Skeletal muscle satellite cell (primary cell): ENCODE data around the gene TRAPPC2L.
"Not testable (repeated sequence)": the region's sequence is repeated elsewhere in the genome, so short reads cannot be mapped to it uniquely, and the experiment has no call there.

Experiments
- H3K27me3 ChIP-seq: 2 replicates; pipeline ENCODE4 v1.7.0; 2013; ENCODE audit warnings: low read length; ENCODE audit not compliant: control insufficient read depth, insufficient read depth
- H3K36me3 ChIP-seq: 2 replicates; pipeline ENCODE4 v1.7.0; 2013; ENCODE audit warnings: mild to moderate bottlenecking, control low read depth, low read length; ENCODE audit not compliant: insufficient read depth
- H3K4me1 ChIP-seq: 2 replicates; pipeline ENCODE4 v1.7.0; 2013; ENCODE audit warnings: low read length; ENCODE audit not compliant: control insufficient read depth, insufficient read depth
- H3K4me2 ChIP-seq: 2 replicates; pipeline ENCODE4 v1.7.0; 2013; ENCODE audit warnings: mild to moderate bottlenecking, low read length
- H3K4me3 ChIP-seq: 2 replicates; pipeline ENCODE4 v1.7.0; 2013; ENCODE audit warnings: low read length
- H3K9ac ChIP-seq: 2 replicates; pipeline ENCODE4 v1.7.0; 2013; ENCODE audit warnings: mild to moderate bottlenecking, low read depth, low read length, moderate library complexity
- H3K9me3 ChIP-seq: replicated peaks from 2 replicates; pipeline ENCODE4 v1.7.0; 2013; ENCODE audit warnings: mild to moderate bottlenecking, control low read depth, low read length

Gene TRAPPC2L

GRCh38 chr16:88892065-88892464, 35.1 kb downstream of the TRAPPC2L start:
- Histone ChIP-seq H3K27me3 (peaks cover 10% of the 10 kb centered on the region), H3K4me1 (peaks cover 6% of the 10 kb centered on the region), H3K36me3 (no peaks in the 10 kb centered on the region), H3K9ac (no peak overlapping the region), H3K9me3 (no peaks in the 10 kb centered on the region), H3K4me2 (no peak overlapping the region), H3K4me3 (no peak overlapping the region)

GRCh38 chr16:88893127-88893968, 36.4 kb downstream of the TRAPPC2L start:
- no peaks in the 10 kb centered on the region for H3K36me3 ChIP-seq
- H3K4me1 ChIP-seq = no peaks in the 10 kb centered on the region
- no peak overlapping the region for H3K4me2 ChIP-seq
- H3K4me3 ChIP-seq = no peak overlapping the region
- H3K27me3 ChIP-seq = peaks cover 7% of the 10 kb centered on the region
- no peak overlapping the region for H3K9ac ChIP-seq
- H3K9me3 ChIP-seq = no peaks in the 10 kb centered on the region

GRCh38 chr16:88894266-88894665, 37.3 kb downstream of the TRAPPC2L start:
- H3K4me2 ChIP-seq, H3K9me3 ChIP-seq, H3K36me3 ChIP-seq, H3K27me3 ChIP-seq, H3K4me1 ChIP-seq, H3K4me3 ChIP-seq, H3K9ac ChIP-seq: not testable (repeated sequence)

- H3K4me2 ChIP-seq = no peak overlapping the region
- H3K4me3 ChIP-seq = no peak overlapping the region
- no peaks in the 10 kb centered on the region for H3K9me3 ChIP-seq
- H3K9ac ChIP-seq = no peak overlapping the region
- peaks cover 14% of the 10 kb centered on the region for H3K27me3 ChIP-seq
- H3K4me1 ChIP-seq = no peaks in the 10 kb centered on the region
- no peaks in the 10 kb centered on the region for H3K36me3 ChIP-seq
Observed at GRCh38 chr16:88894681-88895300, 37.9 kb downstream of the TRAPPC2L start.

- Histone ChIP-seq H3K9ac (no peak overlapping the region), H3K27me3 (peaks cover 18% of the 10 kb centered on the region), H3K36me3 (no peaks in the 10 kb centered on the region), H3K9me3 (no peaks in the 10 kb centered on the region), H3K4me2 (no peak overlapping the region), H3K4me3 (no peak overlapping the region), H3K4me1 (no peaks in the 10 kb centered on the region)
Observed at GRCh38 chr16:88895335-88895734, 38.4 kb downstream of the TRAPPC2L start.

GRCh38 chr16:88896238-88897070, 39.5 kb downstream of the TRAPPC2L start:
- Histone ChIP-seq H3K4me3 (no peak overlapping the region), H3K9ac (no peak overlapping the region), H3K36me3 (no peaks in the 10 kb centered on the region), H3K27me3 (peaks cover 22% of the 10 kb centered on the region), H3K4me1 (no peaks in the 10 kb centered on the region), H3K4me2 (no peak overlapping the region), H3K9me3 (no peaks in the 10 kb centered on the region)

GRCh38 chr16:88897696-88898425, 40.9 kb downstream of the TRAPPC2L start:
- Histone ChIP-seq H3K36me3 (no peaks in the 10 kb centered on the region), H3K9ac (no peak overlapping the region), H3K4me3 (no peak overlapping the region), H3K4me1 (no peaks in the 10 kb centered on the region), H3K27me3 (peaks cover 27% of the 10 kb centered on the region), H3K9me3 (no peaks in the 10 kb centered on the region), H3K4me2 (no peak overlapping the region)

GRCh38 chr16:88899901-88900661, 43.2 kb downstream of the TRAPPC2L start:
- Histone ChIP-seq H3K9me3 (no peaks in the 10 kb centered on the region), H3K4me2 (no peak overlapping the region), H3K9ac (no peak overlapping the region), H3K27me3 (peaks cover 44% of the 10 kb centered on the region), H3K36me3 (no peaks in the 10 kb centered on the region), H3K4me3 (no peak overlapping the region), H3K4me1 (no peaks in the 10 kb centered on the region)

- H3K4me3 ChIP-seq = no peak overlapping the region
- H3K9me3 ChIP-seq = no peaks in the 10 kb centered on the region
- peaks cover 44% of the 10 kb centered on the region for H3K27me3 ChIP-seq
- H3K4me2 ChIP-seq = no peak overlapping the region
- H3K9ac ChIP-seq = no peak overlapping the region
- H3K36me3 ChIP-seq = no peaks in the 10 kb centered on the region
- no peaks in the 10 kb centered on the region for H3K4me1 ChIP-seq
Observed at GRCh38 chr16:88900662-88901052, 43.7 kb downstream of the TRAPPC2L start.

GRCh38 chr16:88901718-88902337, 44.9 kb downstream of the TRAPPC2L start:
- Histone ChIP-seq H3K27me3 (peaks cover 44% of the 10 kb centered on the region), H3K36me3 (no peaks in the 10 kb centered on the region), H3K4me2 (no peak overlapping the region), H3K4me3 (no peak overlapping the region), H3K9me3 (no peaks in the 10 kb centered on the region), H3K9ac (no peak overlapping the region), H3K4me1 (no peaks in the 10 kb centered on the region)
